Measurements from ENCODE around the gene MED19.

- TF ChIP-seq, protein P1, sequence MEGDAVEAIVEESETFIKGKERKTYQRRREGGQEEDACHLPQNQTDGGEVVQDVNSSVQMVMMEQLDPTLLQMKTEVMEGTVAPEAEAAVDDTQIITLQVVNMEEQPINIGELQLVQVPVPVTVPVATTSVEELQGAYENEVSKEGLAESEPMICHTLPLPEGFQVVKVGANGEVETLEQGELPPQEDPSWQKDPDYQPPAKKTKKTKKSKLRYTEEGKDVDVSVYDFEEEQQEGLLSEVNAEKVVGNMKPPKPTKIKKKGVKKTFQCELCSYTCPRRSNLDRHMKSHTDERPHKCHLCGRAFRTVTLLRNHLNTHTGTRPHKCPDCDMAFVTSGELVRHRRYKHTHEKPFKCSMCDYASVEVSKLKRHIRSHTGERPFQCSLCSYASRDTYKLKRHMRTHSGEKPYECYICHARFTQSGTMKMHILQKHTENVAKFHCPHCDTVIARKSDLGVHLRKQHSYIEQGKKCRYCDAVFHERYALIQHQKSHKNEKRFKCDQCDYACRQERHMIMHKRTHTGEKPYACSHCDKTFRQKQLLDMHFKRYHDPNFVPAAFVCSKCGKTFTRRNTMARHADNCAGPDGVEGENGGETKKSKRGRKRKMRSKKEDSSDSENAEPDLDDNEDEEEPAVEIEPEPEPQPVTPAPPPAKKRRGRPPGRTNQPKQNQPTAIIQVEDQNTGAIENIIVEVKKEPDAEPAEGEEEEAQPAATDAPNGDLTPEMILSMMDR (conservative IDR thresholded peaks at IDR 0.05; ENCODE audit: low read length): no peak
- no peak for TF ChIP-seq EZH2phosphoT487 (IDR thresholded peaks at IDR 0.05; ENCODE audit: borderline replicate concordance)
Measured at GRCh38 chr11:57703341-57703740, 8.7 kb downstream of the MED19 start.
